CD4-positive, CD25-positive, alpha-beta regulatory T cell (primary cell): ENCODE results near the gene RPL35A. TPM values are rescaled to one million over a fixed set of nuclear protein-coding genes. Genes with fewer than 3 reads are reported as not detected.
"Not testable (repeated sequence)": the region's sequence is repeated elsewhere in the genome, so short reads cannot be mapped to it uniquely, and the experiment has no call there.

Source experiments
- ATAC-seq, 2 donors: fragments of 150-1000 bp; cut with Tn5 transposase; one replicate each; pipeline ENCODE4 v1.10.0; 2021; ENCODE audit warnings: low read depth in 2 of 2, moderate number of reproducible peaks in 2 of 2, moderate library complexity in 1 of 2
- DNase-seq, 3 donors: peaks; one replicate each; pipeline versions ENCODE4 v3.0.0 to v3.0.0-alpha.2; 2012 to 2022; ENCODE audit warnings: mixed read lengths in 1 of 3
- H3K27ac ChIP-seq: one replicate; pipeline ENCODE4 v1.7.0; 2013; ENCODE audit warnings: mild to moderate bottlenecking, low read length; ENCODE audit not compliant: insufficient read depth, poor library complexity, severe bottlenecking
- H3K27me3 ChIP-seq: one replicate; pipeline ENCODE4 v1.7.0; 2013; ENCODE audit warnings: low read length; ENCODE audit not compliant: control insufficient read depth, insufficient read depth
- H3K36me3 ChIP-seq: one replicate; pipeline ENCODE4 v1.7.0; 2013; ENCODE audit warnings: mild to moderate bottlenecking, low read length, moderate library complexity; ENCODE audit not compliant: control insufficient read depth, insufficient read depth
- H3K4me1 ChIP-seq: 2 replicates; pipeline ENCODE4 v1.7.0; 2013; ENCODE audit warnings: mild to moderate bottlenecking, low read length; ENCODE audit not compliant: insufficient read depth, control insufficient read depth, poor library complexity, severe bottlenecking
- H3K4me3 ChIP-seq: one replicate; pipeline ENCODE4 v1.7.0; 2013; ENCODE audit warnings: low read depth, mild to moderate bottlenecking, low read length, moderate library complexity
- H3K9me3 ChIP-seq, 2 experiments: 1 replicate in 1 of 2; 2 replicates in 1 of 2; pipeline ENCODE4 v1.7.0; 2013; ENCODE audit warnings: low read length in 2 of 2, mild to moderate bottlenecking in 1 of 2, moderate library complexity in 1 of 2; ENCODE audit not compliant: control insufficient read depth in 2 of 2
- H3K27ac Mint-ChIP-seq, 3 donors: one replicate each; pipeline ENCODE4 v1.8.0; 2020 to 2022; ENCODE audit warnings: mild to moderate bottlenecking in 3 of 3, mixed read lengths in 3 of 3, moderate library complexity in 2 of 3
- H3K27me3 Mint-ChIP-seq: one replicate; pipeline ENCODE4 v1.8.0; 2022; ENCODE audit warnings: mild to moderate bottlenecking, mixed read lengths
- H3K36me3 Mint-ChIP-seq: one replicate; pipeline ENCODE4 v1.8.0; 2020; ENCODE audit warnings: mixed read lengths
- H3K4me1 Mint-ChIP-seq, 4 donors: one replicate each; pipeline ENCODE4 v1.8.0; 2020 to 2022; ENCODE audit warnings: mixed read lengths in 4 of 4, mild to moderate bottlenecking in 1 of 4
- H3K4me3 Mint-ChIP-seq, 4 donors: one replicate each; pipeline ENCODE4 v1.8.0; 2020 to 2022; ENCODE audit warnings: mild to moderate bottlenecking in 4 of 4, mixed read lengths in 4 of 4, moderate library complexity in 3 of 4
- H3K9me3 Mint-ChIP-seq, 7 donors: one replicate each; pipeline ENCODE4 v1.8.0; 2020 to 2022; ENCODE audit warnings: mixed read lengths in 7 of 7, mild to moderate bottlenecking in 3 of 7, moderate library complexity in 2 of 7
- polyA plus RNA-seq, 4 donors: library from polyadenylated mRNA; unstranded; fragments of 300-500 nt; fragmentation: Illumina TruSeq; gene quantifications; one replicate each; pipeline ENCODE4 v1.2.3, GENCODE V29; 2021
- total RNA-seq: library from RNA; stranded (reverse); gene quantifications from one replicate; pipeline ENCODE4 v1.2.3, GENCODE V29; 2022

The RPL35A gene
- total and polyA plus RNA-seq, 5 donors from 2014 or later = 1,211 to 2,226 (median 1,650) TPM

- DNase-seq (no peak), ATAC-seq (no peak)
- Mint-ChIP-seq H3K4me1 (peaks cover 25 to 77% (median 42%) of the 10 kb centered on the region in 4 donors), H3K36me3 (peaks cover 42% of the 10 kb centered on the region), H3K4me3 (peak overlapping the region in 1 of 4 donors; percentile 70), H3K27me3 (no peaks in the 10 kb centered on the region), H3K9me3 (no peaks in the 10 kb centered on the region), H3K27ac (no peak overlapping the region)
- Histone ChIP-seq H3K36me3 (peaks cover 58% of the 10 kb centered on the region), H3K27ac (no peak overlapping the region), H3K9me3 (no peaks in the 10 kb centered on the region), H3K4me3 (no peak overlapping the region), H3K4me1 (peaks cover 49% of the 10 kb centered on the region), H3K27me3 (no peaks in the 10 kb centered on the region)
Observed at GRCh38 chr3:197955892-197956477, 6.0 kb downstream of the RPL35A start.

GRCh38 chr3:197956626-197956988 is 6.6 kb downstream of the RPL35A start:
- H3K4me1 Mint-ChIP-seq = peaks cover 26 to 77% (median 44%) of the 10 kb centered on the region in 4 donors
- H3K27me3 Mint-ChIP-seq = no peaks in the 10 kb centered on the region
- H3K4me3 ChIP-seq = no peak overlapping the region
- H3K36me3 Mint-ChIP-seq = peaks cover 40% of the 10 kb centered on the region
- peaks cover 49% of the 10 kb centered on the region for H3K4me1 ChIP-seq
- no peak for ATAC-seq
- peaks cover 54% of the 10 kb centered on the region for H3K36me3 ChIP-seq
- peak overlapping the region in 1 of 3 donors; percentile 85 for H3K27ac Mint-ChIP-seq
- peak overlapping the region in 1 of 4 donors; percentile 17 for H3K4me3 Mint-ChIP-seq
- no peak overlapping the region for H3K27ac ChIP-seq
- H3K9me3 ChIP-seq = no peaks in the 10 kb centered on the region
- no peaks in the 10 kb centered on the region for H3K9me3 Mint-ChIP-seq
- H3K27me3 ChIP-seq = no peaks in the 10 kb centered on the region
- DNase-seq = no peak

- DNase-seq (no peak), ATAC-seq (no peak)
- H3K4me1 ChIP-seq = peaks cover 46% of the 10 kb centered on the region
Observed at GRCh38 chr3:197957790-197958133, 7.8 kb downstream of the RPL35A start.

GRCh38 chr3:197958346-197958745 is 8.4 kb downstream of the RPL35A start:
- H3K9me3 ChIP-seq = no peaks in the 10 kb centered on the region
- H3K4me3 Mint-ChIP-seq = peak overlapping the region in 2 of 4 donors; percentile 19 to 89
- H3K27ac Mint-ChIP-seq = peak overlapping the region; percentile 33 to 85 (median 81)
- H3K27me3 Mint-ChIP-seq = no peaks in the 10 kb centered on the region
- no peaks in the 10 kb centered on the region for H3K27me3 ChIP-seq
- H3K4me1 ChIP-seq = peaks cover 40% of the 10 kb centered on the region
- H3K4me3 ChIP-seq = no peak overlapping the region
- DNase-seq (no peak), ATAC-seq (no peak)
- peaks cover 38% of the 10 kb centered on the region for H3K36me3 ChIP-seq
- H3K36me3 Mint-ChIP-seq = peaks cover 36% of the 10 kb centered on the region
- H3K4me1 Mint-ChIP-seq = peaks cover 28 to 72% (median 42%) of the 10 kb centered on the region in 4 donors
- H3K27ac ChIP-seq = peak overlapping the region; percentile 25
- H3K9me3 Mint-ChIP-seq = no peaks in the 10 kb centered on the region

More at GRCh38 chr3:197957790-197958133, 7.8 kb downstream of the RPL35A start:
- no peaks in the 10 kb centered on the region for H3K9me3 Mint-ChIP-seq
- Histone ChIP-seq H3K27ac (peak overlapping the region; percentile 25), H3K36me3 (peaks cover 44% of the 10 kb centered on the region), H3K27me3 (no peaks in the 10 kb centered on the region), H3K9me3 (no peaks in the 10 kb centered on the region), H3K4me3 (no peak overlapping the region)
- H3K27me3 Mint-ChIP-seq = no peaks in the 10 kb centered on the region
- peak overlapping the region in 2 of 3 donors; percentile 80 to 85 for H3K27ac Mint-ChIP-seq
- H3K36me3 Mint-ChIP-seq = peaks cover 40% of the 10 kb centered on the region
- H3K4me3 Mint-ChIP-seq = peak overlapping the region; percentile 10 to 89 (median 58)
- H3K4me1 Mint-ChIP-seq = peaks cover 32 to 78% (median 44%) of the 10 kb centered on the region in 4 donors

GRCh38 chr3:197958848-197959247 is 8.9 kb downstream of the RPL35A start:
- H3K4me3 ChIP-seq = peak overlapping the region; percentile 87

GRCh38 chr3:197959500-197959890 is 9.5 kb downstream of the RPL35A start:
- Histone ChIP-seq H3K36me3 (peaks cover 27% of the 10 kb centered on the region), H3K4me3 (peak overlapping the region; percentile 87), H3K27ac (peak overlapping the region; percentile 80), H3K4me1 (peaks cover 34% of the 10 kb centered on the region), H3K9me3 (no peaks in the 10 kb centered on the region), H3K27me3 (no peaks in the 10 kb centered on the region)
- Mint-ChIP-seq H3K36me3 (peaks cover 24% of the 10 kb centered on the region), H3K27me3 (peaks cover 4% of the 10 kb centered on the region), H3K27ac (peak overlapping the region; percentile 87 to 97 (median 96)), H3K4me3 (peak overlapping the region; percentile 86 to 93 (median 90)), H3K4me1 (peaks cover 26 to 61% (median 36%) of the 10 kb centered on the region in 4 donors), H3K9me3 (no peaks in the 10 kb centered on the region)
- DNase-seq (no peak), ATAC-seq (no peak)

More at GRCh38 chr3:197958848-197959247, 8.9 kb downstream of the RPL35A start:
- Histone ChIP-seq H3K36me3 (peaks cover 33% of the 10 kb centered on the region), H3K4me1 (peaks cover 35% of the 10 kb centered on the region), H3K27ac (peak overlapping the region; percentile 25)
- not testable (repeated sequence) for ATAC-seq, H3K27me3 Mint-ChIP-seq, DNase-seq, H3K9me3 Mint-ChIP-seq, H3K9me3 ChIP-seq, H3K27me3 ChIP-seq
- H3K36me3 Mint-ChIP-seq = peaks cover 31% of the 10 kb centered on the region
- peak overlapping the region in 1 of 4 donors; percentile 89 for H3K4me3 Mint-ChIP-seq
- peak overlapping the region in 1 of 3 donors; percentile 81 for H3K27ac Mint-ChIP-seq
- peaks cover 26 to 67% (median 38%) of the 10 kb centered on the region in 4 donors for H3K4me1 Mint-ChIP-seq

- Histone ChIP-seq H3K4me3 (peak within 1 kb of the TSS; percentile 89), H3K27me3 (no peaks in the 10 kb centered on the region), H3K27ac (peak within 1 kb of the TSS; percentile 80), H3K4me1 (peaks cover 34% of the 10 kb centered on the region), H3K36me3 (peaks cover 21% of the 10 kb centered on the region), H3K9me3 (no peaks in the 10 kb centered on the region)
- ATAC-seq (peak; percentile 96 to 97), DNase-seq (peak; percentile 93 to 98 (median 96))
- Mint-ChIP-seq H3K4me3 (peak within 1 kb of the TSS; percentile 86 to 93 (median 90)), H3K4me1 (peaks cover 22 to 56% (median 36%) of the 10 kb centered on the region in 4 donors), H3K27ac (peak within 1 kb of the TSS; percentile 87 to 97 (median 96)), H3K27me3 (peaks cover 4% of the 10 kb centered on the region), H3K36me3 (peaks cover 19% of the 10 kb centered on the region), H3K9me3 (no peaks in the 10 kb centered on the region)
Observed at GRCh38 chr3:197959891-197960693, 10.1 kb downstream of the RPL35A start, which contains the start of gene LMLN. Gene LMLN (plus strand): TSS chr3:197960217. CDS start chr3:197960246, 29 bp downstream.
